HUES6 (cell line): ENCODE results near the gene KIF6.
"Not testable (repeated sequence)": the region's sequence is repeated elsewhere in the genome, so short reads cannot be mapped to it uniquely, and the experiment has no call there.

Experiments
- H3K27ac ChIP-seq: 2 replicates; pipeline ENCODE4 v1.7.0; 2013; ENCODE audit warnings: low read depth, mild to moderate bottlenecking, low read length, inconsistent platforms
- H3K27me3 ChIP-seq: 2 replicates; pipeline ENCODE4 v1.6.1; 2013; ENCODE audit warnings: low read length; ENCODE audit not compliant: control insufficient read depth, insufficient read depth
- H3K36me3 ChIP-seq: 2 replicates; pipeline ENCODE4 v1.6.1; 2013; ENCODE audit warnings: low read length; ENCODE audit not compliant: control insufficient read depth, insufficient read depth
- H3K4me1 ChIP-seq: 2 replicates; pipeline ENCODE4 v1.6.1; 2013; ENCODE audit warnings: low read length; ENCODE audit not compliant: control insufficient read depth, insufficient read depth
- H3K4me3 ChIP-seq: 2 replicates; pipeline ENCODE4 v1.5.1; 2013; ENCODE audit warnings: low read depth, low read length
- H3K9ac ChIP-seq: one replicate; pipeline ENCODE4 v1.6.1; 2013; ENCODE audit warnings: mild to moderate bottlenecking, low read length
- H3K9me3 ChIP-seq: 2 replicates; pipeline ENCODE4 v1.6.1; 2013; ENCODE audit warnings: low read depth, low read length; ENCODE audit not compliant: control insufficient read depth, insufficient read depth

Gene KIF6

DNA sequence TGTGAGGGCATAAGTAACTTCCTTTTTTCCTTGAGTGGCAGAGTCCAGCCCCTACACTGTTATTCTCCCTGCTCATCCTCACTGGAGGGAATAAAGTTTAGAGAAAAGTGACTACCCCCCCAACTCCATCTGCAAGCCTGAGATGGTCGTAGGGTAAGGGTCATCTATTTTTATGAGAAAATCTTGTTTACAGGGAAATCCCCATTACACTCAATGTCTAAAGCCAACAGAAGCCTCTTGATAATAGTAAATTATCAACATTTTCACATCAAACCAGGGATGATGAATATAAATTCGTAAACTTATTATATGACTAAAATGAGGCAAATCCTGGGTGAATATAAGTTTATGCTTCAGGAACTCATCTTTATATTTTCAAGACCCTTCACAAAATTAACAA, 228.8 kb downstream of the KIF6 start:
- peaks cover 8% of the 10 kb centered on the region; the same call in 1 of the 2 replicates for H3K9me3 ChIP-seq
- H3K27ac ChIP-seq: no peak overlapping the region

DNA sequence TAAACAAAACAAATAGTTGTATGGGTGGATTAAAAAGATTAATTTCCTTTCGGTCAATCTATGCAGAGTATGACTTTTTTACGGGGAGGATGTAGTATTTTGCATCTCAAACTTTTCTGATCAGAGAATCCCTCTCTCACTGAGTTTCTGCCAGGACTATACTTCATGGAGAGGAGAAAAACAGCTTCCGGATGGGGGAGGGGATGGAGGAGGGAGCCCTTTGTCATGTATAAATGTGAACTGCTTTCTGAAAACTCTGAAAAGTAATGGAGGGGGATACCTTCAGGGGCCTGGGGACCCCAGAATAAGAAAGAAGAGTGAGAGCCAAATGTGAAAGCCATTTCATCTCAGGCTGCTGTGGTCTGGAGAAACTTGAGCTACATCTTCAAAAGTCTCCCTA, 229.6 kb downstream of the KIF6 start:
- H3K4me1 ChIP-seq: peaks cover 18% of the 10 kb centered on the region
- H3K36me3 ChIP-seq: no peaks in the 10 kb centered on the region
- H3K9me3 ChIP-seq: peaks cover 6% of the 10 kb centered on the region; the same call in 1 of the 2 replicates
- no peak overlapping the region for H3K4me3 ChIP-seq
- no peak overlapping the region for H3K9ac ChIP-seq
- no peaks in the 10 kb centered on the region for H3K27me3 ChIP-seq
- H3K27ac ChIP-seq: no peak overlapping the region; the same call in 1 of the 2 replicates

More for the DNA sequence above, 228.8 kb downstream of the KIF6 start:
- H3K4me3 ChIP-seq: no peak overlapping the region
- no peaks in the 10 kb centered on the region for H3K27me3 ChIP-seq
- H3K36me3 ChIP-seq: no peaks in the 10 kb centered on the region
- no peak overlapping the region for H3K9ac ChIP-seq
- H3K4me1 ChIP-seq: peaks cover 18% of the 10 kb centered on the region

DNA sequence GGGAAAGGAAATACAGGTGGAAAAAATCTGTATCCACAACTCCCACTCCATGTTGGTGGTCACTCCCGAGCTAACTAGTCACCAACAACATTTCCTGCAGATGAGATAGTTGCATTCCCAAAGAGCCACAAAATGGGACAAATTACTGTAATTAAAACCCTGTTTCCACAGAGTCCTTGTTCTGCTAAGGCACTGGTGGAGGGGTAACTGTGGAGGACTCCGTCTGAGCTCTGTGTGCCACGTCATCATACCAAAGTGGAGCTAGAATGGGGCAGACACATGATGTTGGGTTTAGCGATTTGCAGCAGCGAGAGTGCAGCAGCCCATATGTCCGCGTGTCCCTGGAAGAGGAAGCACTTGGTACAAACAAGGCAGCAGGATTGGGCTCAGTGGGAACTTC, 230.2 kb downstream of the KIF6 start:
- no peaks in the 10 kb centered on the region for H3K27me3 ChIP-seq
- H3K36me3 ChIP-seq: no peaks in the 10 kb centered on the region
- H3K4me1 ChIP-seq: peaks cover 18% of the 10 kb centered on the region
- H3K27ac ChIP-seq: no peak overlapping the region
- no peak overlapping the region for H3K4me3 ChIP-seq
- peaks cover 4% of the 10 kb centered on the region; the same call in 1 of the 2 replicates for H3K9me3 ChIP-seq
- no peak overlapping the region for H3K9ac ChIP-seq

DNA sequence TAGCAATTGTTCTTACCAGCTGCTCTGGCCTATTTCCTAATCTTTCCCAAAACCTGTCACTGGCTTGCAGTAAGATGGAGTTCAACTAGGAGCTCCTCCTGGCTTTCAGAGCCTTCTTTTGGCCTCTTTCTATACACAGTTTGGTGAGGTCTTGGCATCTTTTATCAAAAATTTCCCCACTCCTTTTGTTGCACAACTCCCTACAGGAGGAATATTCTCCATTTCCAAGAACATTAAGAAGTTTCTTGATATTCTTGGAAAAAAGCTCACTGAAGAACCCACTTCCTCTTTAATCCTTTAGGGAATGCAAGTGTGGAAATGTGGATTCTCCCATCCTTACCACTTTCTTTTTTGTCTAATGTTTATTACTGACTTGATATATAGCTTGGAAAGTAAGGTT, 231.4 kb downstream of the KIF6 start:
- no peak overlapping the region for H3K4me3 ChIP-seq
- H3K27ac ChIP-seq: no peak overlapping the region
- H3K4me1 ChIP-seq: peaks cover 18% of the 10 kb centered on the region
- H3K36me3 ChIP-seq: no peaks in the 10 kb centered on the region
- H3K9ac ChIP-seq: no peak overlapping the region
- no peaks in the 10 kb centered on the region for H3K27me3 ChIP-seq
- no peaks in the 10 kb centered on the region; the same call in 1 of the 2 replicates for H3K9me3 ChIP-seq

DNA sequence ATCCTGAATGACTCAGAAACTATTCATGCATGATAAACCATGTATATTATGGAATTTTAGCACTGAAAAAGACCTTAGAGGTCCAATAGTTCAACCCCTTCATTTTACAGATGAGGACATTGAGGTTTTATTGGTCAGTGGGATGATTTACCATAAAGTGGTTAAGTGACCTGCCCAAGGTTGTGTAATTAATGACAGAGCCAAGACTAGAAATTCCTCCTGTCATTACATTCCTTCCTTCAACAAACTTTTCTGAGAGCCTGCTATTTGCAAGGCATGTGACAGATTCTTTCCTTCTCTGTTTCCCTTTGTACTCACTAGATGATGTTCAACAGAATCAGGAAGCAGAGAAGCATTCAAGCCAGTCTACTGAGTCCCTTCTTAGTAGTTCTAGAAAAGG, 232.0 kb downstream of the KIF6 start:
- H3K4me1 ChIP-seq: peaks cover 18% of the 10 kb centered on the region
- no peaks in the 10 kb centered on the region; the same call in 1 of the 2 replicates for H3K9me3 ChIP-seq
- H3K4me3 ChIP-seq: no peak overlapping the region
- H3K27me3 ChIP-seq: no peaks in the 10 kb centered on the region
- no peak overlapping the region for H3K9ac ChIP-seq
- H3K27ac ChIP-seq: no peak overlapping the region
- no peaks in the 10 kb centered on the region for H3K36me3 ChIP-seq

DNA sequence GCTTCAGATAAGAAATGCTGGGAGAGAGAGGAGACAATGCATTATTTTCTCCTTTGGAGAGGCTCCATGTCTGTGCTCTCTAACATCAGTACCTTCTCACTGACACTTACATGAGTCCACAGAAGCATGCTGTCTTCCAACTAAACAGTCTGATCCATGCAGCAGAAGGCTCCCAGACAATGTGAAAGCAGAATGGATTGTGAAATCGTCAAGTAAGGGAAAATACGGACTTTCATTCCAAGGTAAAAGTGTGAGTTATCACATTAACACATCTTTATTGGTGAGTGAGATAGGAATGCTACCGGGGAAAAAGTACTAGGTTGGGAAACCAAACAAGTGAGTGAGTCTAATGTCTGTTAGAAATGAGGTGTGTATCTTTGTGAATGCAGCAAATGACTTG, 235.1 kb downstream of the KIF6 start:
- Histone ChIP-seq H3K27me3 (no peaks in the 10 kb centered on the region), H3K4me3 (no peak overlapping the region), H3K9me3 (no peaks in the 10 kb centered on the region; the same call in 1 of the 2 replicates), H3K36me3 (no peaks in the 10 kb centered on the region), H3K9ac (no peak overlapping the region), H3K4me1 (peaks cover 6% of the 10 kb centered on the region), H3K27ac (no peak overlapping the region)

DNA sequence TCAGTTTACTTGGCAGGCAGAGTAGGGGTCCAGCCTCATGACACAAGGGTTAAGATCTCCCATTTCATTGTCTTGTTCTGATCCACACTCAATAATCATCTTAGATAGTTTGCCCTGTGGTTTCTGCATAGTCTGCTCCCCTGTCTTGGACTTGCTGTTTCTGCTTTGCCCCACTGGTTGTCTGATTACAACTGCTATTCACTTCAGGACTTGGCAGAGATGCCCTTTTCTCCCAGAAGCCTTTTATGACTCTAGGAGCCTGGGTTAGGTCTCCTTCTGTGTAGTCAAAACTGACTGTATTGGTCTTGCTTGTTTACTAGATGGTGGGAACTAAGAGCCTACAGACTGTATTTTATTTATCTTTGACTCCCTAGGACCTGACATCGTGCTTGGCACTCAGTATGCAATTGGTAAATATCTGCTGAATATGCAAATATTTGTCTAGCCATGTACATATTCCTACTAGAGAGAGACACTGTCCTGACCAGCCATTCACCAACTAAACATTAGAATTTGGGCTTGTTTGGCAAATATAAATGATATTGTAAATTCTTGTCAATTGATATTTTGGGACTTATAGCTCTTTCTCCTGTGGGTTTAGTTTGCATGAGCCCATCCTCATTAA, 236.8 kb downstream of the KIF6 start:
- H3K4me1 ChIP-seq: no peaks in the 10 kb centered on the region; the same call in 1 of the 2 replicates
- no peak overlapping the region for H3K4me3 ChIP-seq
- no peaks in the 10 kb centered on the region for H3K36me3 ChIP-seq
- no peak overlapping the region for H3K27ac ChIP-seq
- H3K27me3 ChIP-seq: no peaks in the 10 kb centered on the region
- H3K9me3 ChIP-seq: no peaks in the 10 kb centered on the region; the same call in 1 of the 2 replicates
- H3K9ac ChIP-seq: no peak overlapping the region

DNA sequence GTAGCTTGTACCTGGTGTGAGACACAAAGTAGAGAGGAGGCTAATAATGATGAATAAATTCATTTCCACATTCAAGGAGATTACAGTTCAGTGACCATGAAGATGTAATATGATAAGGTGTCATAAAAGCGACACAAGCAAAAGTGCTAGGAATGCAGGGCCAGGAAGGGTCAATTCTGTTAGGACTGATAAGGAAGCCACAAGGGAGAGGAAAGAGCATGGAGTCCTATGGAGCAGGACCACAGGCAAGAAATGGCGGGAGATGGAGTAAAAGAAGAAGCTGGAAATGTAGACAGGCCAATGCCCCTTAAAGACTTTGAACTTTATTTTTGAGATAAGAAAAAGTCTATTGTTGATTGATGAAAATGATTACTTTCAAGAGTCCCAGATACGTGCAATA, 240.9 kb downstream of the KIF6 start:
- H3K9ac ChIP-seq: no peak overlapping the region
- no peak overlapping the region for H3K27ac ChIP-seq
- no peaks in the 10 kb centered on the region for H3K27me3 ChIP-seq
- H3K9me3 ChIP-seq: no peaks in the 10 kb centered on the region
- no peaks in the 10 kb centered on the region for H3K36me3 ChIP-seq
- H3K4me3 ChIP-seq: no peak overlapping the region
- H3K4me1 ChIP-seq: no peaks in the 10 kb centered on the region

DNA sequence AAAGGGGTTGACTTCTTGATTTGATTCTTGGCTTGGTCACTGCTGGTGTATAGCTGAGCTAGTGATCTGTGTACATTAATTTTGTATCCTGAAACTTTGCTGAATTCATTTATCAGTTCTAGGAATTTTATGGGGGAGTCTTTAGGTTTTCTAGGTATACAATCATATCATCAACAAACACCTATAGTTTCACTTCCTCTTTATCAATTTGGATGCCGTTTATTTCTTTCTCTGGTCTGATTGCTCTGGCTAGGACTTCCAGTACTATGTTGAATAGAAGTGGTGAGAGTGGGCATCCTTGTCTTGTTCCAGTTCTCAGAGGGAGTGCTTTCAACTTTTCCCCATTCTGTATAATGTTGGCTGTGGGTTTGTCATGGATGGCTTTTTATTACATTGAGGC, 245.4 kb downstream of the KIF6 start:
- H3K4me3 ChIP-seq, H3K9me3 ChIP-seq, H3K27me3 ChIP-seq, H3K27ac ChIP-seq, H3K4me1 ChIP-seq, H3K9ac ChIP-seq, H3K36me3 ChIP-seq: not testable (repeated sequence)

DNA sequence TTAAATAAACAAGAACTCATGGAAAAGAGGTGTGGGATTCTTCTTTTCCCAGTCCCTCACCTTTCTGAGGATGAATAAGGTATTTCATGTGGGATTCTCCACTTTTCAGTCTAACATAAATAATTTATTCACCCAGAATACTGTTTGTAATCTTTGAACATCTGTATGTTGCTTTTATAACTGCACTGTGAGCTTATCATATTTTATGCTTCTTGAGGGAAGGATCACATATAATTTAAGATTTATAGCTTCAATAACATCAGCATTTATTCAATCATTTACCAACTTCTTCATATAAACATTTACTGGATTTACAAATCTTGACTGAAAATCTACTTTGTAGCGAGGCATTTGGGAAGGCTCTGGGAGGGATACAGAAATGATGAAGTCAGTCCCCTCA, 248.5 kb downstream of the KIF6 start:
- no peaks in the 10 kb centered on the region for H3K36me3 ChIP-seq
- H3K4me3 ChIP-seq: no peak overlapping the region
- no peaks in the 10 kb centered on the region for H3K4me1 ChIP-seq
- H3K27me3 ChIP-seq: no peaks in the 10 kb centered on the region
- no peak overlapping the region for H3K9ac ChIP-seq
- no peaks in the 10 kb centered on the region for H3K9me3 ChIP-seq
- H3K27ac ChIP-seq: no peak overlapping the region

DNA sequence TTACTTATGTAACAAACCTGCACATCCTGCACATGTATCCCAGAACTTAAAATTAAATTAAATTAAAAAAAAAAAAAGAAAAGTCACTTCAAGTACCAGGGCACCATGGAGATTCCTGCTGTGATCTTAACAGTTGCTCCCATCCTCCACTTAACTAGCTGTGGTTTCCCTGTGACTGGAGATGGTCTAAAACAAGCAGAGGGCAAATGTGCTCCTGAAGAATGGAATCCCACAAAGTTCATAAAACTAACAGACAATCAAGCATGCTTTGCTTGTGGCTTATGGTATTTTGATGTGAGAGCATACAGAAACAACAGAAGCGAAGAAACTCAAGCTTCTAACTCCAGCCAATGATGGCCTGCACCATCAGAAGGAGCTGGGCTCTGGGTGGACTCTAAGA, 249.1 kb downstream of the KIF6 start:
- Histone ChIP-seq H3K4me3 (no peak overlapping the region), H3K27me3 (no peaks in the 10 kb centered on the region), H3K9ac (no peak overlapping the region), H3K4me1 (no peaks in the 10 kb centered on the region), H3K36me3 (no peaks in the 10 kb centered on the region), H3K9me3 (no peaks in the 10 kb centered on the region), H3K27ac (no peak overlapping the region)
